ENCODE results near the gene HYAL2. TPM values are rescaled to one million over a fixed set of nuclear protein-coding genes. Genes with fewer than 3 reads are reported as not detected.

Gene HYAL2
- total and polyA plus RNA-seq, 2 experiments from 2014 or later = 35.8 to 48.0 TPM

- H2AFZ ChIP-seq = no peak overlapping the region
- H3K27ac ChIP-seq = no peak overlapping the region
- H3K9me3 ChIP-seq (ENCODE audit: low read depth) = no peaks in the 10 kb centered on the region
- DNase-seq = no peak
- peak overlapping the region; percentile 3; the same call in 1 of the 2 replicates for H3K9ac ChIP-seq
- H3K4me1 ChIP-seq (ENCODE audit: insufficient read depth) = peaks cover 11% of the 10 kb centered on the region; the same call in 1 of the 2 replicates
- H3K79me2 ChIP-seq (ENCODE audit: insufficient read depth) = peaks cover 27% of the 10 kb centered on the region
- no peaks in the 10 kb centered on the region for H3K36me3 ChIP-seq (ENCODE audit: low read depth)
- H3K4me2 ChIP-seq (ENCODE audit: unreplicated experiment) = no peak overlapping the region
- no peak overlapping the region for H3K4me3 ChIP-seq
- no peaks in the 10 kb centered on the region for H4K20me1 ChIP-seq (ENCODE audit: insufficient read depth)
- no peaks in the 10 kb centered on the region for H3K27me3 ChIP-seq (replicated peaks; ENCODE audit: insufficient read depth)
- TF ChIP-seq EZH2phosphoT487 (IDR thresholded peaks at IDR 0.05; ENCODE audit: insufficient read depth, low read depth) (no peak), EZH2 (IDR thresholded peaks at IDR 0.05; ENCODE audit: insufficient read depth, poor library complexity, severe bottlenecking) (no peak)
- H3K9me2 ChIP-seq (ENCODE audit: insufficient read depth) = no peaks in the 10 kb centered on the region
- in situ Hi-C loops (cut with MboI) = no loop called here
- WGBS, 2 experiments (ENCODE audit: low coverage in 1 of 2, low lambda C conversion rate in 2 of 2, missing lambda C conversion rate in 2 of 2) = 89 to 90% methylated on average over 16 of the region's 16 CpGs
- peaks cover 2% of the 10 kb centered on the region; the same call in 1 of the 2 replicates for H3F3A ChIP-seq (ENCODE audit: insufficient read depth)
Measured at GRCh38 chr3:50319181-50319893, 3.2 kb downstream of the HYAL2 start.

- Histone ChIP-seq H3K4me2 (ENCODE audit: unreplicated experiment) (no peak overlapping the region), H3F3A (ENCODE audit: insufficient read depth) (peaks cover 9% of the 10 kb centered on the region; the same call in 1 of the 2 replicates), H3K4me3 (no peak overlapping the region), H3K9me2 (ENCODE audit: insufficient read depth) (no peaks in the 10 kb centered on the region), H3K27ac (no peak overlapping the region), H3K9ac (0 out of 2 replicates have a peak overlapping the region, but pooled peaks have one; percentile 3), H3K9me3 (ENCODE audit: low read depth) (no peaks in the 10 kb centered on the region), H3K36me3 (ENCODE audit: low read depth) (no peaks in the 10 kb centered on the region), H4K20me1 (ENCODE audit: insufficient read depth) (no peaks in the 10 kb centered on the region), H2AFZ (no peak overlapping the region), H3K79me2 (ENCODE audit: insufficient read depth) (peaks cover 27% of the 10 kb centered on the region), H3K4me1 (ENCODE audit: insufficient read depth) (peaks cover 11% of the 10 kb centered on the region; the same call in 1 of the 2 replicates), H3K27me3 (replicated peaks; ENCODE audit: insufficient read depth) (no peaks in the 10 kb centered on the region)
- WGBS, 2 experiments (ENCODE audit: low coverage in 1 of 2, low lambda C conversion rate in 2 of 2, missing lambda C conversion rate in 2 of 2) = 91 to 97% methylated on average over 10 of the region's 10 CpGs
- in situ Hi-C loops (cut with MboI) = no loop called here
- no peak for TF ChIP-seq EZH2phosphoT487 (IDR thresholded peaks at IDR 0.05; ENCODE audit: insufficient read depth, low read depth)
- TF ChIP-seq EZH2 (IDR thresholded peaks at IDR 0.05; ENCODE audit: insufficient read depth, poor library complexity, severe bottlenecking) = no peak
- DNase-seq = no peak
Measured at GRCh38 chr3:50318615-50319014, 3.9 kb downstream of the HYAL2 start.

- no peak overlapping the region for H3K27ac ChIP-seq
- H3K9me2 ChIP-seq (ENCODE audit: insufficient read depth) = no peaks in the 10 kb centered on the region
- H2AFZ ChIP-seq = no peak overlapping the region
- no peak overlapping the region for H3K9ac ChIP-seq
- DNase-seq = no peak
- H3K4me3 ChIP-seq = no peak overlapping the region
- WGBS, 2 experiments (ENCODE audit: low coverage in 1 of 2, low lambda C conversion rate in 2 of 2, missing lambda C conversion rate in 2 of 2) = 85 to 88% methylated on average over 10 to 11 of the region's 11 CpGs
- H3K36me3 ChIP-seq (ENCODE audit: low read depth) = no peaks in the 10 kb centered on the region
- H3K4me2 ChIP-seq (ENCODE audit: unreplicated experiment) = no peak overlapping the region
- H4K20me1 ChIP-seq (ENCODE audit: insufficient read depth) = no peaks in the 10 kb centered on the region
- peaks cover 27% of the 10 kb centered on the region for H3K79me2 ChIP-seq (ENCODE audit: insufficient read depth)
- TF ChIP-seq EZH2 (IDR thresholded peaks at IDR 0.05; ENCODE audit: insufficient read depth, poor library complexity, severe bottlenecking) (no peak), EZH2phosphoT487 (IDR thresholded peaks at IDR 0.05; ENCODE audit: insufficient read depth, low read depth) (no peak)
- no peaks in the 10 kb centered on the region for H3K9me3 ChIP-seq (ENCODE audit: low read depth)
- H3K27me3 ChIP-seq (replicated peaks; ENCODE audit: insufficient read depth) = no peaks in the 10 kb centered on the region
- peaks cover 11% of the 10 kb centered on the region; the same call in 1 of the 2 replicates for H3K4me1 ChIP-seq (ENCODE audit: insufficient read depth)
- peaks cover 13% of the 10 kb centered on the region; the same call in 1 of the 2 replicates for H3F3A ChIP-seq (ENCODE audit: insufficient read depth)
- in situ Hi-C loops (cut with MboI) = no loop called here
Measured at GRCh38 chr3:50318163-50318562, 4.4 kb downstream of the HYAL2 start.

- Histone ChIP-seq H3K4me2 (ENCODE audit: unreplicated experiment) (no peak overlapping the region), H3K79me2 (ENCODE audit: insufficient read depth) (peaks cover 27% of the 10 kb centered on the region), H3K4me1 (ENCODE audit: insufficient read depth) (peaks cover 11% of the 10 kb centered on the region; the same call in 1 of the 2 replicates), H3K27ac (no peak overlapping the region), H3K27me3 (replicated peaks; ENCODE audit: insufficient read depth) (no peaks in the 10 kb centered on the region), H2AFZ (no peak overlapping the region), H3K9me3 (ENCODE audit: low read depth) (no peaks in the 10 kb centered on the region), H3K4me3 (no peak overlapping the region), H3F3A (ENCODE audit: insufficient read depth) (peaks cover 14% of the 10 kb centered on the region; the same call in 1 of the 2 replicates), H3K9me2 (ENCODE audit: insufficient read depth) (no peaks in the 10 kb centered on the region), H3K36me3 (ENCODE audit: low read depth) (no peaks in the 10 kb centered on the region), H3K9ac (no peak overlapping the region), H4K20me1 (ENCODE audit: insufficient read depth) (no peaks in the 10 kb centered on the region)
- TF ChIP-seq EZH2phosphoT487 (IDR thresholded peaks at IDR 0.05; ENCODE audit: insufficient read depth, low read depth) (no peak), EZH2 (IDR thresholded peaks at IDR 0.05; ENCODE audit: insufficient read depth, poor library complexity, severe bottlenecking) (no peak)
- WGBS, 2 experiments (ENCODE audit: low coverage in 1 of 2, low lambda C conversion rate in 2 of 2, missing lambda C conversion rate in 2 of 2) = 72 to 77% methylated on average over 6 of the region's 6 CpGs
- no peak for DNase-seq
- in situ Hi-C loops (cut with MboI) = no loop called here
Measured at GRCh38 chr3:50317300-50317699, 5.2 kb downstream of the HYAL2 start.

All from GM23248 (cell line).